DND-41 (cell line): Measurements from ENCODE around the gene RETREG2.

Source experiments
- ATAC-seq: fragments of 200-7000 bp; cut with Tn5 transposase; 3 replicates; pipeline ENCODE4 v1.9.1; 2021; ENCODE audit warnings: low read depth; ENCODE audit not compliant: insufficient read depth
- DNase-seq: peaks from one replicate; pipeline ENCODE4 v3.0.0-alpha.2; 2020
- H2AFZ ChIP-seq: 2 replicates; pipeline ENCODE4 v1.6.0; 2012; ENCODE audit warnings: low read depth, low read length
- H3K27ac ChIP-seq: 2 replicates; pipeline ENCODE4 v1.5.1; 2012; ENCODE audit warnings: low read length, inconsistent platforms
- H3K27me3 ChIP-seq: fragments of 200-600 bp; sonication (generic); 2 replicates; pipeline ENCODE4 v1.6.0; 2012; ENCODE audit warnings: low read length, mild to moderate bottlenecking, inconsistent platforms; ENCODE audit not compliant: insufficient read depth, poor library complexity
- H3K36me3 ChIP-seq: 2 replicates; pipeline ENCODE4 v1.5.1; 2012; ENCODE audit warnings: low read length, inconsistent platforms; ENCODE audit not compliant: insufficient read depth
- H3K4me1 ChIP-seq: 2 replicates; pipeline ENCODE4 v1.5.1; 2012; ENCODE audit warnings: mild to moderate bottlenecking, low read length; ENCODE audit not compliant: insufficient read depth
- H3K4me2 ChIP-seq: 2 replicates; pipeline ENCODE4 v1.6.0; 2012; ENCODE audit warnings: mild to moderate bottlenecking, moderate library complexity, low read length, inconsistent platforms; ENCODE audit not compliant: insufficient read depth
- H3K4me3 ChIP-seq, 2 experiments: fragments of 200-600 bp in 1 of 2; shearing (Covaris generic) in 1 of 2; 2 replicates each; pipeline ENCODE4 v1.5.1; 2012 to 2016; ENCODE audit warnings: inconsistent platforms in 2 of 2, low read length in 2 of 2, mild to moderate bottlenecking in 2 of 2, low read depth in 1 of 2, moderate library complexity in 1 of 2
- H3K79me2 ChIP-seq: 2 replicates; pipeline ENCODE4 v1.6.0; 2012; ENCODE audit warnings: low read length, inconsistent platforms; ENCODE audit not compliant: insufficient read depth
- H3K9ac ChIP-seq: 2 replicates; pipeline ENCODE4 v1.6.0; 2012; ENCODE audit warnings: low read depth, mild to moderate bottlenecking, inconsistent platforms, low read length, moderate library complexity
- H3K9me3 ChIP-seq: 2 replicates; pipeline ENCODE4 v1.5.1; 2012; ENCODE audit warnings: low read length, moderate library complexity, mild to moderate bottlenecking, inconsistent platforms; ENCODE audit not compliant: insufficient read depth, severe bottlenecking
- H4K20me1 ChIP-seq: 2 replicates; pipeline ENCODE4 v1.6.0; 2012; ENCODE audit warnings: low read length; ENCODE audit not compliant: insufficient read depth
- CTCF ChIP-seq: IDR thresholded peaks from 2 replicates; pipeline ENCODE4 v1.5.1; 2012; ENCODE audit warnings: borderline replicate concordance, low read length, moderate library complexity, mild to moderate bottlenecking; ENCODE audit not compliant: poor library complexity, severe bottlenecking; ENCODE audit errors: extremely low read depth
- EZH2 ChIP-seq: IDR thresholded peaks from 3 replicates; pipeline ENCODE4 v1.6.1; 2012; ENCODE audit warnings: borderline replicate concordance, low read depth, mild to moderate bottlenecking, moderate library complexity, low read length, inconsistent platforms; ENCODE audit not compliant: severe bottlenecking

The RETREG2 gene

GRCh38 chr2:219157396-219157795 lies 20.7 kb upstream of the RETREG2 start:
- DNase-seq: no peak
- Histone ChIP-seq H4K20me1 (no peaks in the 10 kb centered on the region), H3K36me3 (peaks cover 12% of the 10 kb centered on the region; the same call in 1 of the 2 replicates), H3K27ac (no peak overlapping the region), H3K79me2 (no peaks in the 10 kb centered on the region), H3K9me3 (no peaks in the 10 kb centered on the region), H3K4me1 (peaks cover 15% of the 10 kb centered on the region), H2AFZ (no peak overlapping the region), H3K9ac (no peak overlapping the region), H3K27me3 (no peaks in the 10 kb centered on the region), H3K4me3 (no peak overlapping the region), H3K4me2 (no peak overlapping the region)
- no peak for TF ChIP-seq EZH2
- no peak for ATAC-seq

GRCh38 chr2:219158025-219158424 lies 20.1 kb upstream of the RETREG2 start:
- DNase-seq: no peak
- H3K79me2 ChIP-seq: no peaks in the 10 kb centered on the region
- H3K4me2 ChIP-seq: no peak overlapping the region

GRCh38 chr2:219158586-219158985 lies 19.5 kb upstream of the RETREG2 start:
- Histone ChIP-seq H3K4me1 (peaks cover 15% of the 10 kb centered on the region), H3K79me2 (no peaks in the 10 kb centered on the region), H3K27me3 (no peaks in the 10 kb centered on the region), H4K20me1 (no peaks in the 10 kb centered on the region), H3K4me3 (no peak overlapping the region), H3K36me3 (peaks cover 11% of the 10 kb centered on the region; the same call in 1 of the 2 replicates), H3K9ac (no peak overlapping the region), H3K9me3 (no peaks in the 10 kb centered on the region), H3K27ac (no peak overlapping the region), H2AFZ (no peak overlapping the region), H3K4me2 (no peak overlapping the region)
- TF ChIP-seq EZH2: no peak
- TF ChIP-seq CTCF: no peak
- DNase-seq (no peak), ATAC-seq (no peak)

More at GRCh38 chr2:219158025-219158424, 20.1 kb upstream of the RETREG2 start:
- Histone ChIP-seq H3K4me1 (peaks cover 15% of the 10 kb centered on the region), H3K9ac (no peak overlapping the region), H3K27me3 (no peaks in the 10 kb centered on the region), H3K27ac (no peak overlapping the region), H4K20me1 (no peaks in the 10 kb centered on the region), H3K9me3 (no peaks in the 10 kb centered on the region), H3K36me3 (peaks cover 12% of the 10 kb centered on the region; the same call in 1 of the 2 replicates), H3K4me3 (no peak overlapping the region), H2AFZ (no peak overlapping the region)
- TF ChIP-seq CTCF (no peak), EZH2 (no peak)
- no peak for ATAC-seq

- Histone ChIP-seq H3K9ac (peak overlapping the region; percentile 72), H3K36me3 (peaks cover 2% of the 10 kb centered on the region; the same call in 1 of the 2 replicates), H3K9me3 (no peaks in the 10 kb centered on the region), H3K4me3 (peak overlapping the region; percentile 34 to 72; a peak in 3 of 4 replicates), H3K4me1 (peaks cover 15% of the 10 kb centered on the region), H3K4me2 (peak overlapping the region; percentile 72), H3K79me2 (no peaks in the 10 kb centered on the region), H4K20me1 (no peaks in the 10 kb centered on the region), H3K27me3 (no peaks in the 10 kb centered on the region), H3K27ac (peak overlapping the region; percentile 11; the same call in 1 of the 2 replicates), H2AFZ (peak overlapping the region; percentile 96)
- TF ChIP-seq CTCF (no peak), EZH2 (no peak)
- DNase-seq (no peak), ATAC-seq (no peak)
Observed at GRCh38 chr2:219159771-219160185, 18.3 kb upstream of the RETREG2 start.
